Erythroblast (primary cell): ENCODE measurements around the gene ARHGAP26.

Source experiments
- GATA1 ChIP-seq: IDR thresholded peaks from 2 replicates; pipeline ENCODE4 v1.6.1; 2011; ENCODE audit warnings: low read depth, mild to moderate bottlenecking, control low read depth, low read length, moderate library complexity
- POLR2A ChIP-seq: IDR thresholded peaks from 2 replicates; pipeline ENCODE4 v1.6.1; 2011; ENCODE audit warnings: mild to moderate bottlenecking, low read length

GRCh38 chr5:143228597-143229293 lies 458.6 kb downstream of the ARHGAP26 start:
- TF ChIP-seq POLR2A (no peak), GATA1 (no peak)
